ENCODE measurements around the gene HOXA10. TPM values are rescaled to one million over a fixed set of nuclear protein-coding genes. Genes with fewer than 3 reads are reported as not detected.

The HOXA10 gene
- total RNA-seq, 1 experiment from 2014 or later: not detected

DNA sequence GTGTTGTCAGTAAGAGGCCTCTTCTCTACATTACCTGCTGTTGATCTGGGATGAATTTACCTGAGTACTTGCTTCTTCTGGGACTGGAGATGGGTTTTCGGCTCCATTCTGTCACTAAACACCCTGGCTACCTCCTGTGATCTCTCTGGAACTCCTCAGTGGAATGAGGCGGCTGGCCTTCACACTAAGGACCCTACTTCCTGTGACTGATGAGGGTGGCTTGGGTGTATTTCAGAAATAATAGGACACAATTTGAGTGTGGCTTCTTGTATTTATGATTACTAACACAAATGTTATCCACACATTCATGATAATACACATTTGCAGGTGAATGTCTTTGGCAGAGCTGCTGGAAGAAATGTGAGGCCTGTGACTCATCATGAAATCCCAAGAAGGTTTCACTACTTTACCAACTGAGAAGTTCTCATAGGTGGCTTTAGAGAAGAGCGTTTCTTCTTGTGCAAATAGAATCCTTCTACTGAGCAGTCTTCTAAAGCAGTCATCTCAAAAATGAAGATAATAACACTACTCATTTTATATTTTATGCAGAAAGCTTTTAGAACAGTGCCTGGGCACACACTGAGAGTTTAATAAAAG lies 47.2 kb upstream of the HOXA10 start:
- no CpG with 5 or more reads among the region's 3 CpGs for WGBS (ENCODE audit: extremely low coverage, insufficient read length, low lambda C conversion rate)
- no peak overlapping the region for H3K4ac ChIP-seq (ENCODE audit: low read depth, low read length)
- no peak overlapping the region for H2BK15ac ChIP-seq (ENCODE audit: low read depth, low read length)
- no peaks in the 10 kb centered on the region for H3K79me1 ChIP-seq (ENCODE audit: insufficient read depth, low read depth, low read length, poor library complexity, severe bottlenecking)
- H3K4me1 Mint-ChIP-seq: peaks cover 15 to 19% of the 10 kb centered on the region in 2 experiments
- no peak overlapping the region for H3K27ac Mint-ChIP-seq
- peaks cover 0 to 2% (median 0%) of the 10 kb centered on the region in 3 experiments; a peak in 2 of 7 replicates for H3K36me3 Mint-ChIP-seq (ENCODE audit: insufficient read depth in 1 of 3, low read depth in 3 of 3)
- no peak overlapping the region for H3K27ac ChIP-seq (ENCODE audit: insufficient read length, low read depth, low read length)
- H4K20me1 ChIP-seq (ENCODE audit: control insufficient read depth, insufficient read depth, insufficient read length): no peaks in the 10 kb centered on the region
- DNase-seq: no peak
- no peak overlapping the region for H2AK5ac ChIP-seq (ENCODE audit: insufficient read length, low read length)
- no peak overlapping the region for H3K4me2 ChIP-seq (ENCODE audit: insufficient read depth, insufficient read length, low read length)
- no peak overlapping the region for H3K14ac ChIP-seq (ENCODE audit: insufficient read depth, low read length)
- peaks cover 3% of the 10 kb centered on the region for H3K23me2 ChIP-seq (ENCODE audit: insufficient read length, low read depth, low read length, poor library complexity, severe bottlenecking)
- H4K91ac ChIP-seq (ENCODE audit: insufficient read length, low read depth, low read length): no peak overlapping the region
- H2BK120ac ChIP-seq (ENCODE audit: low read depth, low read length, poor library complexity, severe bottlenecking): no peak overlapping the region
- H3T11ph ChIP-seq (ENCODE audit: low read length): no peak overlapping the region
- H3K27me3 ChIP-seq (ENCODE audit: insufficient read depth, low read length): peaks cover 73% of the 10 kb centered on the region
- H2BK5ac ChIP-seq (ENCODE audit: insufficient read length, low read length): no peak overlapping the region
- no peak for TF ChIP-seq CTCF (conservative IDR thresholded peaks at IDR 0.05)
- H3K56ac ChIP-seq (ENCODE audit: insufficient read length, low read depth, low read length): no peak overlapping the region
- H3K79me2 ChIP-seq (ENCODE audit: insufficient read depth, low read length): no peaks in the 10 kb centered on the region
- no peak overlapping the region for H2AFZ ChIP-seq (ENCODE audit: low read length)
- H3K27me3 Mint-ChIP-seq (ENCODE audit: low read depth): peaks cover 98% of the 10 kb centered on the region
- H4K5ac ChIP-seq (ENCODE audit: insufficient read length, low read depth, low read length): no peak overlapping the region
- H3K23ac ChIP-seq (ENCODE audit: insufficient read length, low read depth, low read length): no peak overlapping the region
- no peaks in the 10 kb centered on the region for H3K9me3 ChIP-seq (ENCODE audit: control insufficient read depth, low read depth, low read length)
- no peak overlapping the region for H2BK12ac ChIP-seq (ENCODE audit: insufficient read length, low read depth, low read length)
- H3K18ac ChIP-seq (ENCODE audit: insufficient read length, low read depth, low read length): no peak overlapping the region
- no peak overlapping the region for H3K9ac ChIP-seq (ENCODE audit: extremely low read depth, insufficient read length, low read length)
- no peak overlapping the region for H2BK20ac ChIP-seq (ENCODE audit: low read depth, low read length, poor library complexity, severe bottlenecking)
- peaks cover 0 to 7% of the 10 kb centered on the region in 2 experiments; a peak in 1 of 5 replicates for H3K9me3 Mint-ChIP-seq
- no peaks in the 10 kb centered on the region; the same call in none of the 2 replicates for H3K4me1 ChIP-seq (ENCODE audit: insufficient read depth, low read length)
- H4K8ac ChIP-seq (replicated peaks; ENCODE audit: insufficient read length, low read depth, low read length): no peak overlapping the region
- H3K4me3 Mint-ChIP-seq: no peak overlapping the region
